Measurements from ENCODE around the gene NEDD9.

NEDD9 gene

GRCh38 chr6:11177271-11177670 lies 55.2 kb downstream of the NEDD9 start:
- no peak for DNase-seq (ENCODE audit: low spot score)

GRCh38 chr6:11174242-11174611 lies 58.2 kb downstream of the NEDD9 start:
- DNase-seq (ENCODE audit: low spot score) = no peak

- peak; percentile 42 for DNase-seq (ENCODE audit: low spot score)
Observed at GRCh38 chr6:11172501-11173327, 59.8 kb downstream of the NEDD9 start.

GRCh38 chr6:11171952-11172351 lies 60.5 kb downstream of the NEDD9 start:
- no peak for DNase-seq (ENCODE audit: low spot score)

- no peak for DNase-seq (ENCODE audit: low spot score)
Observed at GRCh38 chr6:11168091-11168635, 64.3 kb downstream of the NEDD9 start.

- no peak for DNase-seq (ENCODE audit: low spot score)
Observed at GRCh38 chr6:11166948-11167347, 65.5 kb downstream of the NEDD9 start.

GRCh38 chr6:11164717-11165646 lies 67.5 kb downstream of the NEDD9 start:
- DNase-seq (ENCODE audit: low spot score) = no peak

GRCh38 chr6:11163932-11164331 lies 68.5 kb downstream of the NEDD9 start:
- no peak for DNase-seq (ENCODE audit: low spot score)

- DNase-seq (ENCODE audit: low spot score) = no peak
Observed at GRCh38 chr6:11162262-11162661, 70.2 kb downstream of the NEDD9 start.

GRCh38 chr6:11161031-11161956 lies 71.2 kb downstream of the NEDD9 start:
- DNase-seq (ENCODE audit: low spot score) = peak; percentile 91

GRCh38 chr6:11160199-11160598 lies 72.3 kb downstream of the NEDD9 start:
- no peak for DNase-seq (ENCODE audit: low spot score)

- DNase-seq (ENCODE audit: low spot score) = no peak
Observed at GRCh38 chr6:11155589-11155988, 76.9 kb downstream of the NEDD9 start.

GRCh38 chr6:11153447-11153846 lies 79.0 kb downstream of the NEDD9 start:
- no peak for DNase-seq (ENCODE audit: low spot score)

GRCh38 chr6:11152581-11152980 lies 79.9 kb downstream of the NEDD9 start:
- no peak for DNase-seq (ENCODE audit: low spot score)

- DNase-seq (ENCODE audit: low spot score) = no peak
Observed at GRCh38 chr6:11151488-11151887, 81.0 kb downstream of the NEDD9 start.

GRCh38 chr6:11149551-11149950 lies 82.9 kb downstream of the NEDD9 start:
- DNase-seq (ENCODE audit: low spot score) = no peak

GRCh38 chr6:11146117-11146826 lies 86.2 kb downstream of the NEDD9 start:
- no peak for DNase-seq (ENCODE audit: low spot score)

GRCh38 chr6:11144393-11144851 lies 88.0 kb downstream of the NEDD9 start:
- DNase-seq (ENCODE audit: low spot score) = peak; percentile 81

GRCh38 chr6:11143394-11144371 lies 88.8 kb downstream of the NEDD9 start:
- DNase-seq (ENCODE audit: low spot score) = no peak

Data from globus pallidus (tissue), 1 donor.